AG10803 (cell line): ENCODE measurements around the gene DLX4.

ENCODE experiments used
- DNase-seq: peaks from one replicate; pipeline ENCODE4 v3.0.0; 2010; ENCODE audit warnings: low read depth
- H3K4me3 ChIP-seq: 2 replicates; pipeline ENCODE4 v1.5.1; 2011; ENCODE audit warnings: mild to moderate bottlenecking, low read length, control low read depth
- CTCF ChIP-seq: conservative IDR thresholded peaks from 2 replicates; pipeline ENCODE4 v1.5.1; 2011; ENCODE audit warnings: mild to moderate bottlenecking, low read length, control low read depth, inconsistent platforms

The DLX4 gene

GRCh38 chr17:49955157-49955556 lies 13.8 kb upstream of the DLX4 start:
- TF ChIP-seq CTCF: no peak
- H3K4me3 ChIP-seq: no peak overlapping the region
- no peak for DNase-seq

GRCh38 chr17:49956780-49957179 lies 12.2 kb upstream of the DLX4 start:
- no peak for DNase-seq
- no peak overlapping the region for H3K4me3 ChIP-seq
- TF ChIP-seq CTCF: no peak

- DNase-seq: no peak
- TF ChIP-seq CTCF: no peak
- no peak overlapping the region for H3K4me3 ChIP-seq
Measured at GRCh38 chr17:49957350-49957749, 11.6 kb upstream of the DLX4 start.

- TF ChIP-seq CTCF: no peak
- DNase-seq: no peak
- H3K4me3 ChIP-seq: no peak overlapping the region
Measured at GRCh38 chr17:49958723-49959122, 10.3 kb upstream of the DLX4 start.

GRCh38 chr17:49959183-49959935 lies 9.6 kb upstream of the DLX4 start:
- H3K4me3 ChIP-seq: no peak overlapping the region

GRCh38 chr17:49962599-49963308 lies 6.2 kb upstream of the DLX4 start:
- no peak for DNase-seq

More at GRCh38 chr17:49959183-49959935, 9.6 kb upstream of the DLX4 start:
- no peak for TF ChIP-seq CTCF
- no peak for DNase-seq

More at GRCh38 chr17:49962599-49963308, 6.2 kb upstream of the DLX4 start:
- no peak for TF ChIP-seq CTCF
- no peak overlapping the region for H3K4me3 ChIP-seq
